GM18907 (cell line): ENCODE measurements around the gene TICAM2.
"Not testable (repeated sequence)": the region's sequence is repeated elsewhere in the genome, so short reads cannot be mapped to it uniquely, and the experiment has no call there.

ENCODE experiments used
- ATAC-seq: cut with Tn5 transposase; IDR thresholded peaks from one replicate; pipeline ENCODE4 v1.9.1; 2021; ENCODE audit warnings: mild to moderate bottlenecking, moderate library complexity; ENCODE audit not compliant: unreplicated experiment

TICAM2 gene

GRCh38 chr5:115601701-115602590 lies at the start of gene TICAM2:
Gene TICAM2 (minus strand): TSS chr5:115602479. CDS start chr5:115581256, 21,223 bp downstream.
- peak; percentile 85 for ATAC-seq

GRCh38 chr5:115649541-115649940 lies 47.3 kb upstream of the TICAM2 start:
- no peak for ATAC-seq

GRCh38 chr5:115648056-115648455 lies 45.8 kb upstream of the TICAM2 start:
- ATAC-seq, result no peak

- not testable (repeated sequence) for ATAC-seq
These were observed 43.1 kb upstream of the TICAM2 start for GRCh38 chr5:115645386-115645785.

GRCh38 chr5:115644046-115644445 lies 41.8 kb upstream of the TICAM2 start:
- ATAC-seq, result no peak

- no peak for ATAC-seq
These were observed 39.7 kb upstream of the TICAM2 start for GRCh38 chr5:115641948-115642347.

GRCh38 chr5:115640274-115640673 lies 38.0 kb upstream of the TICAM2 start:
- no peak for ATAC-seq

GRCh38 chr5:115639377-115639776 lies 37.1 kb upstream of the TICAM2 start:
- ATAC-seq, result no peak

GRCh38 chr5:115637507-115637906 lies 35.2 kb upstream of the TICAM2 start:
- ATAC-seq, result no peak

- no peak for ATAC-seq
These were observed 33.7 kb upstream of the TICAM2 start for GRCh38 chr5:115636008-115636407.

GRCh38 chr5:115634343-115635132 lies 32.3 kb upstream of the TICAM2 start:
- ATAC-seq, result peak; percentile 70

GRCh38 chr5:115629903-115630302 lies 27.6 kb upstream of the TICAM2 start:
- ATAC-seq, result no peak

GRCh38 chr5:115627295-115627865 lies 25.1 kb upstream of the TICAM2 start:
- no peak for ATAC-seq

- peak; percentile 41 for ATAC-seq
These were observed 24.2 kb upstream of the TICAM2 start for GRCh38 chr5:115626445-115626823.

- peak; percentile 95 for ATAC-seq
These were observed 23.5 kb upstream of the TICAM2 start, which contains the start of gene TMED7 for GRCh38 chr5:115625579-115626444. Gene TMED7 (minus strand): TSS chr5:115626036. CDS start chr5:115625792, 244 bp downstream.

GRCh38 chr5:115624994-115625393 lies 22.7 kb upstream of the TICAM2 start:
- no peak for ATAC-seq

GRCh38 chr5:115623658-115624057 lies 21.4 kb upstream of the TICAM2 start:
- ATAC-seq, result no peak

GRCh38 chr5:115621365-115621900 lies 19.2 kb upstream of the TICAM2 start:
- ATAC-seq, result no peak

- no peak for ATAC-seq
These were observed 14.6 kb upstream of the TICAM2 start for GRCh38 chr5:115616892-115617291.

GRCh38 chr5:115616472-115616871 lies 14.2 kb upstream of the TICAM2 start:
- no peak for ATAC-seq
